ENCODE results near the gene RDH5.

Gene RDH5

DNA sequence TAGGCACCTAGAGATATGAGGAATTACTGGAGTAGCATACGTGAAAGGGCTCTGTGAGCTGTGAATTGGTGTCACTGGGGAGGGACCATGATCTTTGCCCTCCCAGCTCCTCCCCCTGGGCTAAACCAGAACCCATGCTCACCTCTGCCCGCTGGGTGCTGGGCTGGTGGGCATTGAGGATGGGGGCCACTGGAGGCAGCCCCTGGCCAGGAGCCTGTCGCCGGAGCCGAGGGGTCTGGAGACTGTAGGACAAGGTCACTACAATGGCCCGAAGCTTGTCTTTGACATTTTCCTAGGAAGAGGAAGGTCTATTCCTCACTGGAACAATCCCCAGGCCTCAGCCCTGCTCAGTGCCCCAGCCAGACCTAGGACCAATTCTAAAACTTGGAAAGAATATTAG, 24.1 kb upstream of the RDH5 start:
- DNase-seq (ENCODE audit: low read depth): no peak

DNA sequence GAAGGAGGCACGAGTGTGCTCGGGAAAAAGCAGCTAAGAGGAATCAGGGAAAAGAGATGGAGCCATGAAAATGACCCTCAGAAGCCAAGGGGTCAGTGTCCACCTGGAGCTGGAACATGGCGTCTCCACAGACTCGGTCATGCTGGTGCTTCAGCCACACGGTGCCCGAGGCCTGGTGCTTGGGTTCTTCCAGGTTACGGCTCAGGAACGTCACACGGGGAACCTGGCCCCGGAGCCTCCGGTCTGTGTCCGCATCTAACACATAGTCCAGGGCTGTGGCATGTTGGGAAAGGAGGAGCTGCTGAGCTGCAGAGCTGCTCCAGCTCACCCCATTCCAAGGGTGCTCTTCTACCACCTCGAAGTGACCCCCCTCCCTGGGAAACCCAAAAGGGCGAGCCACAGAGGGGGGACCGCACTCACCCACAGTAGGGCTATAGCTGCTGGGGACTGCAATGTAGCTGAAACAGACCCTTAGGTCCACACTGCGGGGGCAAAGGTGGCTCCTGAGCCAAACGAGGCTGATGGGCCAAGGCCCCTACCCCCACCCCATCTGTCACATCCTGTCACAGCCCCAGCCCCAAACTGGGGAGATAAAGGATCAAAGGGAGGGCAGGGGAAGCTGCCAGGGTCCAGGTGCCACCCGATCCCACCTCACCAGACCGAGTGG, 23.3 kb upstream of the RDH5 start:
- DNase-seq (ENCODE audit: low read depth): no peak

DNA sequence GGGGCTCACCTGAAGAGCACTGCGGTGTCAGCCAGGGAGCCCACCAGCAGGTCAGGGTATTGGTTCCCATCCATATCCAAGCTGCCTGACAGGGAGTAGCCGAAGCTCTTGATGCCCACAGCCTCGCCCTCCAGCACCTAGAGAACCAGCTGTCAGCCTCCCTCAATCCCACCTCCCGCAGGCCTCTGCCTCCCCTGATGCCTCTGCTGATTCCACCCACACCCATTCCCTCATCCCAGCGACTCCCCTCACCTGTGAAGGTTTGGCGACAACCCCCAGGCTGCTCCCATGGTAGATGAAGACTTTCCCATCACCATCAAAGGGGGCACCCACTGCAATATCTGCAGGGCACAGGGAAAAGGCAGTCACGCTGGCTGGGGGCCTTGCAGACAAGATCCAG, 22.5 kb upstream of the RDH5 start:
- no peak for DNase-seq (ENCODE audit: low read depth)

DNA sequence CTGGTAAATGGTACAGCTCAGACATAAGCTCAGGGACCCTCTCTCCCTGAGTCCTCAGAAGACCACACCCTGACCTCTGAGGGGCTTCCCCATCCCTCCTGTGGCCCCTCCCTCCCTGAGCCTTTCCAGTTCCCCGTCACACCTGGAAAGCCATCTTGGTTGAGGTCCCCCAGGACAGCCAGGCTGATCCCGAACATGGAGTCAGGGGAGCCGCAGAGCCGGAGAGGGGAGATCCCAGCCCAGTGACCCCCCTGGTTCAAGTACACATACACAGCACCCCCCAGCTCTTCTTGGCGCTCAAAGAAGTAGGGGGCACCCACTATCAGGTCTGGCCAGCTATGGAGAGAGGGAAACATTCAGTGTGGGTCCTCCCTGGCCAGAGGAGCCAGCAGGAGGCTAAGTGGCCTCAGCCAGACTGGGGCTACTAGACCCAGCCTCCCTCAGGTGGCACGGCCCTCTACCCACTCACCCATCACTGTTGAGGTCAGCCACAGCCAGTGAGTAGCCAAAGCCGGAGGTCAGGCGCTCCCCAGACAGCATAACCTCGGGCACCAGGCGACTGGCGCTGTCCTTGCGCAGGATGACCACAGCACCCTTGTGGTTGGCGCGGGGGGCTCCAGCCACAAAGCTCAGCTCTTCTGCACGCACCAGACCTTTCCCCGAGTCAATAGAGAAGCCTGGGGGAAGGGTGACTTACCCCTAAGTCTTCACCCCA, 21.8 kb upstream of the RDH5 start:
- DNase-seq (ENCODE audit: low read depth): no peak

DNA sequence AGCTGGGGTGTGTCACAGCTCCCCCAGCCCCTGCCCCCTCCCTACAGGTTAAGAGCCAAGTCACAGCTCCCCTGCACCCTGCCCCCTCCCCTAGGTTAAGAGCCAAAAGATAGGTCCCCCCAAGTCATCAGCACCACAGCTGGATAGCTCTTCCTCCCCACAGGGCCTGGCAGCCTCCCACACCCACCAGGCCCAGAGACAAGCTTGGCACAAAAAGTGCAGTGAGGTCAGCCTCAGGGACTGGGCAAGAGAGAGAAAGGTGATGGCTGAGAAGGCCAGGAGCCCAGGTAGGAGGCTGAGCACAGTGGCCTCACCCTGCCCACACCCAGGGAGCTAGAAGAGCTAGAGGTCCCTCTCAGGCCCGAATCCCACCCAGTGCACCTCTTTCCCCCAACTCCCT, 21.2 kb upstream of the RDH5 start:
- no peak for DNase-seq (ENCODE audit: low read depth)

DNA sequence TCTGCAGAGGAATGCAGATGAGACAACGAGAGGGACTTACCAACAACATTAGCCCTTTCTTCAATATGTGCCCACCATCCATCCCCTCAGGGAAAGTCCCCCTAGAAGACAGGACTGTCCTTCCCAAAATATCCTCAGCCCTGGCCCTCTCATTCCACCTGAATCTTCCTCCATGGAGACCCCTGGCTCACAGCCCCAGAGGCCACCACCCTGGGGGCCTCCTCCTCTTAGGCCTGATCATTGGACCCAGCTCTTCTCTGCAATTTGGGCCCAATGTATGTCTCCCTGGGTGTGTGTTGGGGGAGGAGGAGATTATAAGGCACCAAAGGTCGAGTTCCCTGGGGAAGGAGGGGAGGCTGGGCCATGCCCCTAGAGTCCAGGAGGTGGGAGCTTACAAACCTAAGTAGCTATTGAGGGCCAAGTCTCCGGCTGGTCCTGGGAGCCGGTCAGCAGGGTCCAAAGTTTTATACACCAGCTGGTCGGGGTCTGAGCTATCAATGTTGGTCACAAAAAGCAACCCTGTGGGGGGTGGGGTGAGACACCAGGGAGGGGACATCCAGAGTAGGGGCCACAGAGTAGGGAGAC, 20.6 kb upstream of the RDH5 start:
- DNase-seq (ENCODE audit: low read depth): no peak

DNA sequence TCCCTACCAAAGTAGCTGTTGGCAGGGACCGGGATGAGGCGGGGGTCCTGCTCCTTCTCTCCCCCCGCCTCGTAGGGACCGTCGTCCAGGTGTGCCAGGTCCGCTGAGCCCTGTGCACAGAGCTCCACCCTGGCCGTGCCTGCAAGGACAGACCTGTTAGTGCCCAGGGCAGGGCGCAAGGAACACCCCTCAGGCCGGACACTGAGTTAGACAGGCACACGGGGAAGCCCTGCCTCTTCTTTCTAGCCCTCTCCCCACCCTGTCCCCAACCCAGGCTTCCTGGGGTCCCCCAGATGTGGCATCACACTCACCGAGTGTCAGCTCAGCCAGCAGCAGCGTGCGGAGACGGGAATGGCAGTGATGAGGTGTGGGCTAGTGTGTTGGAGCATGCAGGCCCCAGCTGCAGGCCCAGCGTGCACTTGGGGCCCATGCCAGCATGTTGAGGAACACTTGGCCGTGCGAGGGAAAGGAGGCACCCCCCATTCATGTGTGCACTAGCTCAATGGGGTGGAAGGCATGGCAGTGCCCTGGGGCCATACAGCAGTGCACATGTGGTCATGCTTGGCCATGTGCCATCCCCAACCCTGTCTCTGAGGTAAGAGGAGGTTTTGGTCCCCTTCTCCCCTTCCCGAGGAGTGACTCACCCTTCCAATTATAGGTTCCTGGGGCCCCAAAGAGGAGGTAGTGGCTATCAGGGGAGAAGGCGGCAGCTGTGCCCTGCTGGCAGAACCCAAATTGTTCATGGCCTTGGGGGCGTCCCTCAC, 19.8 kb upstream of the RDH5 start:
- no peak for DNase-seq (ENCODE audit: low read depth)

DNA sequence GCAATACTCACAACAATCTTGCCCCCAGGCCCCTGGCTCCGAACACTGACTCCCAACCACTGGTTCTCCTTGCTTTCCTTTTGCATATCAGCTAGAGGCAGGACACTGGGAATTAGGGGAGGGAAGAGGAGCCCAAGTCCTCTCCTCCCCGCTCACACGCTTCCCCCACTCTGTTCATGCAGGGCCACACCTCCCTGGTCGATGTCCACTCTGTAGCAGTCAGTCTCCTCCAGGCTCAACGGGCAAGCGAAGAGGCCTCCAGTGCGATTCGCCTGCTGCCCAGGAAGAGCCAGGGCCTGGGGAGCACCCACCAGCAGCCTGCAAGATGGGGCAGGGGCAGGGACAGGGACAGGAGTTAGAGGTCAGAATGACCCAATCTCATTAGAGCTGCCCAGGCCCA, 17.3 kb upstream of the RDH5 start:
- no peak for DNase-seq (ENCODE audit: low read depth)

DNA sequence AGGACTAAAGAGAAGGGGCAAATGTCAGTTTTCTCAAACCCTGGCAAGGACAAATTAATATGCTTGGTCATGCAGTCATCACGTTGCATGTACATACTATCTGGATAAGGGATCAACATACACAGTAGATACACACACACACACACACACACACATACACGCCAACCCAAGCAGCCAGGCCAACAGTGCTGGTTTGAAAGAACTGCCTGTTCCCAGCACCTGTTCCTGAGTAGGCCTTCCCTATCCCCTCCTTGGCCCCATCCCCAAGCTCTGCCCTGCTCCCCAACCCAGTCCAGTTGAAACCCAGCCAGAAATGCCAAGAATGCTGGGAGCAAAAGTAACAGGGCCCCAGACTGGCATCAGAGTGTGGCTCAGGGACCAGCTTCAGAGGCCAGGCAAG, 16.9 kb upstream of the RDH5 start:
- DNase-seq (ENCODE audit: low read depth): no peak

DNA sequence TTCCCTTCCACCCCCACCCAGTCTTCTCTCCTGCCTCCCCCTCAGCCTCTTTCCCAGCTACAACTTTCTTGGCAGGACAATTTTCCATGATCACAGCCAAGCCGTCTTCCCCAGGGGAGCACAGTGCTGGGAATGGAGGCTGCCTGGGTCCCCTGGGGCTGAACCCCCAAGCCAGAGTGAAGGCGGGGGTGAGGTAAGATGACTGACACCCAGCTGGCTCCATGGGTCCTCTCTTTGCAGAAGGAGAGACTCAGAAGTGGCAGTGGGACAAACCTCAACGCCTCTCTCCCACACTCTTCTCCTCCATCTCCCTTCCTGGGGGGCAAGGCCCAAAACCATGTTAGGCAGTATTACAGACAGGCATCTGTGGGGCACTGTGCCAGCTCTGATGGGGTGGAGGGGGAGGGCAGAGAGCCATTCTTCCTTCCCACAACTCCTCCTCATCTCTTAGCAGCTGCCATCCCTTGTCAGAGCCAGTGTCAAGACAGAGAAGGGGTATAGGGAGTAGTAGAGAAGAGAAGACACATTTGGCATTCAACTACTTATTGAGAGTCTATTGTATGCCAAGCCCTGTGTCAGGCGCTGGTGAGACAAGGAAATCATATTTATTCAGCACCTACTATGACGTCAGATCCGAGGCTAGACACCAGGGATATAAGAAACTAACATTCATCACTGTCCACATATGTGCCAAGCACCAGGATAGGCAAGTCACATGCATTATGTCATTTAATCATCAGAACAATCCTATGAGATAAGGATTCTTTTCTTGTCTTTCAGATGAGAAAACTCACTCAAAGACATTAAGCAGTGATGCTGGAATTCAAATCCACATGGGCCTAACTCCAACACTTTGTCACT, 16.1 kb upstream of the RDH5 start:
- DNase-seq (ENCODE audit: low read depth): no peak

DNA sequence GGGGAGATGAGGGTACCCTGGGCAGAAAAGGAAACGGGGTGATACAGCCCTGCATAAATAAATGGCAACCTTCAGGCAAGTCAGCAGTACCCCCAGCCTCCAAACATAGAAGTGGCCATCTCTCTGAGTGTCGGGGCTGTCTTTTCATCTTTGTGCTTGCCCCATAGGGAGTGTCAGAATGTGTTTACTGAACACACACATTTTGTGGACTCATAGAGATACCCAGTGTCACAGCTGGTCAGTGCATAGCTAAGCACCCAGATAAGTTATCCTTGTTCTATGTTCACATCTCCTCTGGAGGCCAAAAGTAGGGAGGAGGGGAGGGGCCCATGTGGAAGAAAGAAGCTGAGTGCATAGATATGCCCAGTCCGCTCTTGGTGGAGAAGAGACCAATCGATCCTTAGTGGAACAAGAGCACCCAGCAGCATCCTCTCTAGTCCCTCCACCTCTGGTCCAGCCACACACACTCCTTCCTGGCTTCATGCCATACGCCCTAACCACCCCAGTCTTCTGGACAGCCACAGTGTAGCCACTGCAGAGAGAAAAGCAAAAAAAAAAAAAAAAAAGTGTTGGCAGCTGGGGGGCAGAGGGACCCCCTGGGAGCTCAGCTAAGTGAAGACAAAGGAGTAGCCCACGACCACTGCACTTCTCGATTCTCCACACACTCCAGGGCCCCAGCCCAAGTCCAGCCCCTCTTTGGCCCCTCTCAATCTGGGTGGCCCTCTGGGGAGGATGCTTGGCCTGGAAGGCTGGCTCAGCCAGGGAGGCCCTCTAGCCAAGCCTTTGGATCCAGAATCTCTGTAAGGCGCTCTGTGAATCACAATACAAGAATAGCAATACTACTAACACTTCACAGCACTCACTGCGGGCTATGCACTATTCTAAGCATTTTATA, 15.1 kb upstream of the RDH5 start:
- DNase-seq (ENCODE audit: low read depth): no peak

DNA sequence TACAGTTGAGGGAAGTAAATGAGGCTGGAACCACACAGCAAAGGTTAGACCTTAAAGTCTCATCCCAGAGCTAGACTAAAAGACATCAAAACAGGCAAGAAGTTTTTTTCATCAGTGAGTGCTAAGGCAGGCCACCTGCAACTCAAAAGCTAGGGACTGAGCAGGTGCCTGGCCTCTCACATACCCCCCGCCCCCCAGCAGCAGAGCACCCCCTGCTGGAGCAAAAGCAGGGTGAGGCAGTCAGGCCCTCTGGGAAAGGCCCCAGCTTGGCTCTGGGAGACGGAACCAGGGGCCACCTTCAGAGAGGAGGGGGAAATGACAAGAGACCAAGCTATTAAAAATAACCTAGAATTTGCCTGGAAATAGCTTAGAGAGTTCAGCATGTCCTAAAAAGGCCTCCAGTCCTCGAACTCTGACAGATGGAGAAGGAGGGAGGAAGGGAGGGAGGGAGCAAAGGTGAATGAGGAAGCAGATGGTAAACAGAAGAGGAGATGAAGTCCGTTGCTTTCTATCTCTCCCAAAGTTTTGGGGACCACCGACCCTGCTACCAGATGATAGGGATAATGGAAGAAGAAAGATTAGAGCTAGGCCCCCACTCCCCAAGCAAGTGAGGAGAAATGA, 14.3 kb upstream of the RDH5 start:
- DNase-seq (ENCODE audit: low read depth): no peak

DNA sequence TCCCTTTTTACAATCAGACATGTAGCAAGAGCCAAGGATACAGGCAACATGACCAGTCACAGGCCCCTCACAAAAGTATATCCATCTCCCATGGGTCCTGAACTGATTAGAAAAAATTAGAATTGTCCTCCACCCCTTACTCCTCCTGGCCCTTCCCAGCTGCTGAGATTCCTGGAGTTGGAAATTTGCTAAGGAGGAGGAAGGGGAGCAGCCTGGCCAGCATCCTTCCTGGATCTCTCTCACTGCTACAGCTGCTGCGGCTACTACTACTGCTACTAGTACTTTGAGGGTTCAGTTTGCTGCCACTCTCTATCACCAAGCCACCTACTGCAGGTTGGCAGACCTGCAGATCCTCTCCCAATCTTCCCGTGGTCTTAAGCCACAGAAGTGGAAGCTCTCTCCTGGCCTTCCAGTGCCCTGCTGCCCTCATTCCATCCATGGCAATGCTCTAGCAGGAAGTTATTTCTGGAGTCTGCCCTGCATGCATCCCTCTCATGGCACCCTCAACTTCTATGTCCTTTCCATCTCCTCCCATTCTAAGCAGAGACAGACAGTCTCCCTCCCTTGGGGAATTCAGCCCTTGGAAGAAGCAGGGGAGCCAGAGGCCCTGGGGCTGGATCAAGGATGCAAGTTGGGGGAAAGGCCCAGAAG, 13.5 kb upstream of the RDH5 start:
- no peak for DNase-seq (ENCODE audit: low read depth)

DNA sequence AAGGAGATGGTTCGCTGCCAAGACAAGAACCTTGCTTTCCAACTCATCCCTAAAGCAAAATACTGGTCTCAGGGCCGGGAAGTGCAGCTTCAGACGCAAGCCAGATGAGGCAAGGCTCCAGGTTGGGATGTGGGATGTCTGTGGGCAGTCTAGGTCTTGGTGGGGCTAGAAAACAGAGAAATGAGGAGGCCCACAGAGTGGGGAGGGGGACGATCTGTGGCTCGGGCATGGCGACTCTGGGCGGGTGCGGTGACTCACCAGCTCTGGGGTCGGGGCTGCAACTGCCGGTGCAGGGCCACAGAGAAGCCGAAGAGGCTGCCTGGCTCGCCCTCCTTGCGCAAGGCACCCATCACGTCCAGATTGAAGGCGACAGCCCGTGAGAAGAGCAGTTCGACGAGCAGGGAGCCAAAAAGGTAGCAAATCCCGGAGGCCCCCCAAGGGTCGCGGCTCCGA, 12.9 kb upstream of the RDH5 start:
- DNase-seq (ENCODE audit: low read depth): no peak

DNA sequence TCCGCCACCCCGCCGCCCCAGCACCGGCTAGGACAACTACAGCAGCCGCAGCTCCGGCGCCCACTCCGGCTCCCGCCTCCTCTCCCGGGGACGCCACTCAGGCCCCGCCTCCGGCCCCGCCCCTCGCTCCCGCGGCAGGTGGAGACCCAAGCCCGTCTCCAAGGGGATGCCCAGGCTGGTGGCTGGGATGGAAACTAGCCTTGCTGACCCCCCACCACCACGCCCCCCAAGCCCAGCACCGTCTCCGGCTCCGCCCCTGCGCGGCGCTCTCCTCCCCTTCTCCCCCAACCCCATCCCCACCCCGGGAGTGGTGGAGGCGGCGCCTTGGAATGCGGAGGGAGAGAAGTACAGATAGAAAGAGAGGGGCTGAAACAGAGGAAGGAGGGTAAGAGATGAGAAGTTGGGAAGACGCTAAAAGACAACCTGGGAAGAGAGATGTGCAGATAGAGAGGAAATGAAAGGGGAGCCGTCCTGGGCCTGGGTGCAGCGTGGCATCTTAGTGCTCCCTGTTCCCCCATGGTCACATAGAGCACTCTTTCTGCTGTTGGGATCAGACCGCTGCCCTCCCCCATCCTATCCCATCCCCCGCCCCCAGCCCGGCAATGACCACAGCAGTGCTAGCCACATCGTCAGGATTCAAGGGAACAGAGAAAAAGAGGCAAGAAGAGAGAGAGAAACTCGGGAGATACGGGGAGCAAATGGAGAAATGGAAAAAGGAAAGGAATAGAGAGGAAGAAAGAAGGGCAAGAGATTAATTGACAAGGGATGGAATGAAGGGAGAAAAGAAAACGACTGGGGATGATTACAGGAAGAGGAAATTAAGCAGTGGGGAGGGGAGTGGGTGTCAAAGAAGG, 12.1 kb upstream of the RDH5 start, which contains the start of gene ITGA7:
Gene ITGA7, minus strand, starts transcription at position 64 of the 854 bp plus-strand sequence. CDS start 222 bp downstream, outside the sequence.
- DNase-seq (ENCODE audit: low read depth): no peak

DNA sequence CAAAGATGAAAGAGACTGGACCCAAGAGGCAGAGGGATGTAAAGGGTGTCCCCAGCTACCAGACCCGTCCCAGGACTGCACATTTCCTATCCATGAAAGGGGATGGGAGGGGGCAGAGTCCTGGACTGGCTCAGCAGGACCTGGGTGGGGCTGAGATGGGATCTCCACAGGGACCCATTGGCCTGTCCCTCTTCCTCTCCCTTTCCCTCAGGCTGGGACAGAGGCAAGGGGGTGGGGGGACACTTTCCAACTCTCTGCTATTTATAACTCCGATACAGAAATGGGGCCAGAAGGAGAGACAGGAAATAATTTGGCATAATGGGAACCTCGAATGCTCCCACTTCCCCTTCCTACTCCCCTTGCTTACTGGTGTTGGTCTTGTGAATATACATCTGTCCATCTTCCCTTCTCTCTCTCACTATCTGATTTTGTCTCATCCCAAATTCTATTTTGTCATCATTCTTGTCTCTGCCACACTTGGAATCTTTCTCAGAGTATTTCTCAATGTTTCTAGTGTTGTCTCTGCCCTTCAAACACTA, 11.4 kb upstream of the RDH5 start:
- DNase-seq (ENCODE audit: low read depth): no peak

DNA sequence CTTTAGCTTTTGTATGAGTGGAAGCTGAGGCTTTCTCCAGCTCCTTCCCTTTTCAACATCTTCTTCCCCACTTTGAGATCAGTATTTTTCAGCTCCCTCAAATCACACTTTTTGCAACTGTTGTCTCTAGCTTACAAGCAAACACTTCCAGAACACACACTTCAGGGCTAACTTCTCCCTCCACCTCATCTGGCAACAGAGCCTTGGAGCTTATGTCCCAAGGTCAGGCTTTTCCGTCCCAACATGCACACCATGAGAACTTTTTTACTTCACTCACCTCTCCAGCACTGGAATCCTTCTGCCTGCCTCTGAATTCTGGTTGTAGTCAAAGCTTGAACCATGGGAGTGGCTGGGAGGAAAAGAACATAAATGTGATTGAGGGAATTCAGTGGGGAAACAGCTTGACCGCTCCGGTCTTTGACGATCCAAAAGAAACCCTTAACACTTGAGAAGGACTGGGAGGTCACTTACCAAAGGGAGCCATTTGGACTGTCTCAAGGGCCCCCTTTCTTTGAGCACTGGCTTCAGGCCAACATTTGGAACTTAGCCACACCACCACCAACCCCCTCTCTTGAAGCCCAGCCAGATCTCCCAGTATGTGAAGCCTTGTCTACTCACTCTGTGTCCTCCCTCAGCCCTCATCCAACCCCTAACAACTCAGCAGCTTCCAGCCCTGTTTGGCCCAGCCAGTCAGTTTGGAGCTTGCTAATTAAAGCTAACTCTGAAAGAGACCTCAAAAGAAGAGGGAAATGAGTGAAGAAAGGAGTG, 8.2 kb upstream of the RDH5 start:
- no peak for DNase-seq (ENCODE audit: low read depth)
